Pancreas (tissue), 10 donors: ENCODE results near the gene OSBPL6. TPM values are rescaled to one million over a fixed set of nuclear protein-coding genes. Genes with fewer than 3 reads are reported as not detected.

Experiments
- ATAC-seq, 4 donors: fragments of 200-7000 bp; cut with Tn5 transposase; one replicate each; pipeline versions ENCODE4 v1.8.0 to v1.9.1; 2020; ENCODE audit warnings: mild to moderate bottlenecking in 4 of 4, moderate library complexity in 4 of 4
- DNase-seq, 6 donors: peaks; one replicate each; pipeline ENCODE4 v3.0.0-alpha.2; 2020
- FAIRE-seq: peaks from 2 replicates; lab custom pipeline; 2012; peaks lifted over from hg19 to GRCh38; lab: Jason Lieb, UNC
- H3K27ac ChIP-seq, 4 donors: fragments of 200-600 bp; sonication (generic); 1 replicate in 3 of 4; 2 replicates in 1 of 4; pipeline versions ENCODE4 v1.5.0 to v1.8.0; 2020
- H3K27me3 ChIP-seq, 4 donors: fragments of 200-600 bp; one replicate each; pipeline ENCODE4 v1.8.0; 2021
- H3K36me3 ChIP-seq, 3 donors: fragments of 200-600 bp; sonication (generic) in 1 of 3; one replicate each; pipeline versions ENCODE4 v1.5.0 to v1.8.0; 2020 to 2021
- H3K4me1 ChIP-seq, 3 donors: fragments of 200-600 bp; one replicate each; pipeline ENCODE4 v1.8.0; 2021
- H3K4me3 ChIP-seq, 4 donors: fragments of 200-600 bp; sonication (generic) in 2 of 4; one replicate each; pipeline versions ENCODE4 v1.5.0 to v1.8.0; 2020 to 2021
- H3K9me3 ChIP-seq, 4 donors: fragments of 200-600 bp; one replicate each; pipeline ENCODE4 v1.8.0; 2021
- CTCF ChIP-seq, 4 donors: fragments of 200-600 bp; sonication (generic) in 3 of 4; IDR thresholded peaks; one replicate each; pipeline versions ENCODE4 v1.5.0 to v1.8.0; 2021; ENCODE audit warnings: antibody characterized with exemption in 4 of 4
- WGBS, 2 donors: extraction: QIAGEN DNeasy Blood & Tissue Kit; methylation state at CpG; one replicate each; pipeline ENCODE4 v1.1.7; 2013; 5-methylcytosine and 5-hydroxymethylcytosine counted together
- intact Hi-C, 3 donors: fragments of 100-400 bp; cut with DNase I; formaldehyde crosslinking; loops; one replicate each; pipeline versions ENCODE4 v1.11.1 to v1.14.2; 2022
- polyA plus RNA-seq, 2 donors: library from polyadenylated mRNA; stranded (reverse); fragments of 200-250 nt; gene quantifications; one replicate each; pipeline ENCODE4 v1.2.3, GENCODE V29; 2013
- total RNA-seq, 6 donors: library from RNA; stranded (reverse); fragmentation: NEBNext Ultra II Directional in 4 of 6; extraction: Animal tissue kit (Norgen Biotek cat#: 25700) in 4 of 6; gene quantifications; one replicate each; pipeline versions ENCODE4 v1.2.1 to v1.2.4, GENCODE V29; 2021 to 2023
- donor health status: healthy with polysubstance abuse.
- donor health status: DM: no; HTN: no; CAD: no; lungs with moderate emphysema.
- donor health status: DM: no; HTN: no; CAD: no.
- donor health status: control.
- donor health status: control.
- donor health status: Bipolar disorder and iron deficiency.
- donor health status: DM: yes; HTN: yes; CAD: no.
- donor health status: DM: no; HTN: no; CAD: no.
- donor health status: DM: no; HTN: no; CAD: no.
- donor health status: DM: yes; HTN: yes; CAD: no.

Gene OSBPL6
- total and polyA plus RNA-seq, 8 donors = 0.30 to 1.4 (median 0.79) TPM

GRCh38 chr2:178211460-178211859 is 17.1 kb downstream of the OSBPL6 start:
- DNase-seq (no peak), ATAC-seq (no peak), FAIRE-seq (no peak)
- intact Hi-C loops = no loop called here
- Histone ChIP-seq H3K27ac (no peak overlapping the region), H3K4me1 (no peaks in the 10 kb centered on the region), H3K36me3 (no peaks in the 10 kb centered on the region), H3K9me3 (no peaks in the 10 kb centered on the region), H3K4me3 (no peak overlapping the region), H3K27me3 (no peaks in the 10 kb centered on the region)
- TF ChIP-seq CTCF (IDR thresholded peaks at IDR 0.05) = no peak
- 90 to 91% methylated on average over 3 of the region's 3 CpGs for WGBS, 2 donors

DNA sequence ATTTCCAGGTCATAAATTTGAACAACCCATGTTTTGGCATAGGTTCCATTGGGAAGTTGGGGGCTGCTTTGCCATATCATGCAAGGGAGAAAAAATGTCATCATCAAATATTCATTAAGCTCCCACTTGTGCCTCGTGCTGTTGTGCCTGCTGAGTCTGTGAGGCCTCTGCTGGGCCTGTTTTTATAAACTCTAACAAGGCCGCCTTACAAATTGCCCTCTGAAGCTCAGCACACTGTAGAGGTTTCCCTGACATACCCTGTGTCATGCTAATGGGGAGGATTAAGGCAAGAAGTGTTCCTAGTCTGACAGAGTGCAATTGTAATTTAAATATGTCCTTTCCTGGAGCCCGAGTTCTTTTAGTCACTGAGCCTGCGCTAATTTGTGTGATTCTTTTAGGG is 17.6 kb downstream of the OSBPL6 start:
- no peaks in the 10 kb centered on the region for H3K36me3 ChIP-seq
- intact Hi-C loops = no loop called here
- no peak overlapping the region for H3K4me3 ChIP-seq
- no peak for DNase-seq
- H3K4me1 ChIP-seq = no peaks in the 10 kb centered on the region
- no peak for TF ChIP-seq CTCF (IDR thresholded peaks at IDR 0.05)
- no peaks in the 10 kb centered on the region for H3K9me3 ChIP-seq
- FAIRE-seq = no peak
- ATAC-seq = no peak
- WGBS, 2 donors = 78 to 88% methylated on average over 4 of the region's 4 CpGs
- no peaks in the 10 kb centered on the region for H3K27me3 ChIP-seq
- no peak overlapping the region for H3K27ac ChIP-seq

- FAIRE-seq = no peak
- H3K27ac ChIP-seq = no peak overlapping the region
- no peaks in the 10 kb centered on the region for H3K36me3 ChIP-seq
- H3K4me3 ChIP-seq = no peak overlapping the region
- TF ChIP-seq CTCF (IDR thresholded peaks at IDR 0.05) = no peak
- 61 to 70% methylated on average over 1 of the region's 1 CpG for WGBS, 2 donors
- H3K4me1 ChIP-seq = no peaks in the 10 kb centered on the region
- intact Hi-C loops = no loop called here
- DNase-seq = no peak
- no peaks in the 10 kb centered on the region for H3K27me3 ChIP-seq
- H3K9me3 ChIP-seq = no peaks in the 10 kb centered on the region
- ATAC-seq = no peak
These were observed 19.7 kb downstream of the OSBPL6 start for GRCh38 chr2:178213991-178214390.

DNA sequence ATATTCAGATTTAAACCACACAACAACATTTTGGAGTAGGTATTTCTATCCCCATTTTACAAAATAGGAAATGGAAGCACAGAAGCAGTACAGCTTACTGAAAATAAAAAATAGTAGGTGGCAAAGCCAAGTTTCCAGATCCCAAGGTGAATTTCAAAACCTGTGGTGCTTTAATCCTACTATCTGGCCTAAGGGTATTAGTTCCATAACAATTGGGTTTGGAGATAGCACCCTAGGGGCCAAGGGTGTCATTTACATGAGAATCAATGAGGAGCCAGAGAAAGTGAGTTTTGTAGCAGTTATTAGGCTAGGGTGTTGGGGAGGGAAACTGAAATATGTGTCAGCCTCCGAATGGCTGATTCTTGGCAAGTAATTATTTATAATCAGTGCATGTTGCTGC is 24.9 kb downstream of the OSBPL6 start:
- intact Hi-C loops = no loop called here
- ATAC-seq (no peak), DNase-seq (no peak), FAIRE-seq (no peak)
- Histone ChIP-seq H3K4me1 (no peaks in the 10 kb centered on the region), H3K36me3 (no peaks in the 10 kb centered on the region), H3K9me3 (no peaks in the 10 kb centered on the region), H3K4me3 (no peak overlapping the region), H3K27me3 (no peaks in the 10 kb centered on the region), H3K27ac (no peak overlapping the region)
- no peak for TF ChIP-seq CTCF (IDR thresholded peaks at IDR 0.05)
- WGBS, 2 donors = 84 to 95% methylated on average over 1 of the region's 1 CpG

- no peaks in the 10 kb centered on the region for H3K27me3 ChIP-seq
- no peak overlapping the region for H3K27ac ChIP-seq
- 64 to 70% methylated on average over 4 of the region's 4 CpGs for WGBS, 2 donors
- H3K4me3 ChIP-seq = no peak overlapping the region
- no peak for DNase-seq
- no peak for TF ChIP-seq CTCF (IDR thresholded peaks at IDR 0.05)
- H3K9me3 ChIP-seq = no peaks in the 10 kb centered on the region
- no peak for FAIRE-seq
- no peaks in the 10 kb centered on the region for H3K36me3 ChIP-seq
- intact Hi-C loops = no loop called here
- H3K4me1 ChIP-seq = no peaks in the 10 kb centered on the region
- ATAC-seq = no peak
These were observed 26.5 kb downstream of the OSBPL6 start for GRCh38 chr2:178220814-178221213.
